Frontal cortex (tissue), 4 donors: Measurements from ENCODE around the gene TXK. TPM values are rescaled to one million over a fixed set of nuclear protein-coding genes. Genes with fewer than 3 reads are reported as not detected.
A peak's percentile ranks its signal among the peaks of the same experiment; 100 is the strongest.
"Not testable (repeated sequence)": the region's sequence is repeated elsewhere in the genome, so short reads cannot be mapped to it uniquely, and the experiment has no call there.

ENCODE experiments used
- DNase-seq, 2 donors: peaks; one replicate each; pipeline ENCODE4 v3.0.0; 2012; ENCODE audit warnings: low spot score in 2 of 2
- FAIRE-seq: peaks from 2 replicates; lab custom pipeline; 2012; peaks lifted over from hg19 to GRCh38; lab: Jason Lieb, UNC
- total RNA-seq: library from RNA; depleted of rRNA; stranded (reverse); fragments of >200 nt; gene quantifications from one replicate; pipeline ENCODE4 v1.2.3, GENCODE V29; 2014
- donor health status: control.
- donor health status: control.
- donor health status: control.

The TXK gene
- 0.41 TPM for total RNA-seq

- no peak for FAIRE-seq
- DNase-seq: no peak
Measured at GRCh38 chr4:48134081-48134480, at the start of gene TXK. Gene TXK (minus strand): TSS chr4:48134250. CDS start chr4:48134170, 80 bp downstream.

- FAIRE-seq (no peak), DNase-seq (no peak)
Measured at GRCh38 chr4:48180234-48180633, 46.2 kb upstream of the TXK start.

- no peak for DNase-seq
- FAIRE-seq: no peak
Measured at GRCh38 chr4:48178931-48179330, 44.9 kb upstream of the TXK start.

- no peak for DNase-seq
- no peak for FAIRE-seq
Measured at GRCh38 chr4:48175806-48176205, 41.8 kb upstream of the TXK start.

- DNase-seq (no peak), FAIRE-seq (no peak)
Measured at GRCh38 chr4:48175328-48175727, 41.3 kb upstream of the TXK start.

- no peak for FAIRE-seq
- no peak for DNase-seq
Measured at GRCh38 chr4:48173056-48173991, 39.3 kb upstream of the TXK start.

- FAIRE-seq (no peak), DNase-seq (no peak)
Measured at GRCh38 chr4:48172651-48173050, 38.6 kb upstream of the TXK start.

GRCh38 chr4:48169636-48170035 is 35.6 kb upstream of the TXK start:
- DNase-seq (no peak), FAIRE-seq (no peak)

- no peak for FAIRE-seq
Measured at GRCh38 chr4:48167538-48168263, 33.7 kb upstream of the TXK start.

GRCh38 chr4:48164561-48164960 is 30.5 kb upstream of the TXK start:
- FAIRE-seq, DNase-seq: not testable (repeated sequence)

More at GRCh38 chr4:48167538-48168263, 33.7 kb upstream of the TXK start:
- no peak for DNase-seq

- no peak for DNase-seq
- no peak for FAIRE-seq
Measured at GRCh38 chr4:48163746-48164145, 29.7 kb upstream of the TXK start.

- no peak for FAIRE-seq
- DNase-seq: no peak
Measured at GRCh38 chr4:48162162-48162561, 28.1 kb upstream of the TXK start.

- FAIRE-seq: no peak
- DNase-seq: no peak
Measured at GRCh38 chr4:48157271-48157670, 23.2 kb upstream of the TXK start.

- no peak for FAIRE-seq
- DNase-seq: no peak
Measured at GRCh38 chr4:48156423-48156822, 22.4 kb upstream of the TXK start.

GRCh38 chr4:48153791-48154550 is 19.9 kb upstream of the TXK start:
- FAIRE-seq: no peak
- no peak for DNase-seq

GRCh38 chr4:48152259-48152658 is 18.2 kb upstream of the TXK start:
- FAIRE-seq (no peak), DNase-seq (no peak)

GRCh38 chr4:48149827-48150370 is 15.8 kb upstream of the TXK start:
- FAIRE-seq: no peak
- DNase-seq: no peak

- DNase-seq: no peak
- FAIRE-seq: no peak
Measured at GRCh38 chr4:48147621-48148020, 13.6 kb upstream of the TXK start.

GRCh38 chr4:48141048-48141447 is 7.0 kb upstream of the TXK start:
- FAIRE-seq: peak; percentile 83
- DNase-seq: peak in 1 of 2 donors; percentile 36

GRCh38 chr4:48139691-48140090 is 5.6 kb upstream of the TXK start:
- DNase-seq: no peak

More at GRCh38 chr4:48139691-48140090, 5.6 kb upstream of the TXK start:
- no peak for FAIRE-seq
